Measurements from ENCODE around the gene MBNL1. TPM values are rescaled to one million over a fixed set of nuclear protein-coding genes. Genes with fewer than 3 reads are reported as not detected.

MBNL1 gene
- total and polyA plus RNA-seq, 3 experiments from 2014 or later = 303 to 391 (median 386) TPM

DNA sequence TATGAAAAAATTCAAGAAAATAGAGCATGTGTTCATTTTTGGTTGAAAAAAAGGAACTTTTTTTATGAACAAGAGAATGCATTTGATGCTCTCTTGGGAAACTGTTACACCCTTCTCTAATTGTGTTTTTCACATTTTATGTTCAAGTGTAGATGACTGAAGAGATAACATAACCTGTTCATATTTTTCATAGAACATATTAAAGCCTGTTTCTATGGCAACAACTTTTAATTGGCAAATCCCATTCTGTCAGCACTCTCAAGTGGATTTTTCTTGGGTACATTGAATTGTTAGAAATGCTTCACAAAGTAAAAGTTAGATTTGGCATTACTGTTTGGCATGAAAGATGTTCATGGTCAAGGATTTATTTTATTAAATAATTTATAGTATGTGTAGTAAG is 117.5 kb downstream of the MBNL1 start:
- Mint-ChIP-seq H3K27me3 (no peaks in the 10 kb centered on the region), H3K36me3 (peaks cover 3 to 42% (median 7%) of the 10 kb centered on the region in 3 donors), H3K4me3 (peak overlapping the region in 2 of 7 donors; percentile 1 to 27), H3K9me3 (no peaks in the 10 kb centered on the region), H3K27ac (peak overlapping the region in 4 of 8 donors; percentile 37 to 81 (median 55)), H3K4me1 (peaks cover 74 to 96% (median 93%) of the 10 kb centered on the region in 3 donors)
- no peak for DNase-seq
- CTCF ChIA-PET = no interaction called here
- no peaks in the 10 kb centered on the region for H3K27me3 ChIP-seq (ENCODE audit: insufficient read depth, low read length, poor library complexity, severe bottlenecking)
- no peak overlapping the region for H3K27ac ChIP-seq (ENCODE audit: low read depth, low read length)
- H3K9me3 ChIP-seq (ENCODE audit: low read length) = no peaks in the 10 kb centered on the region
- peaks cover 77% of the 10 kb centered on the region for H3K4me1 ChIP-seq (ENCODE audit: insufficient read depth, low read length)
- POLR2A ChIA-PET = no interaction called here
- no peak overlapping the region for H3K4me3 ChIP-seq (ENCODE audit: low read length)
- peaks cover 6% of the 10 kb centered on the region for H3K36me3 ChIP-seq (ENCODE audit: insufficient read depth, low read length)

DNA sequence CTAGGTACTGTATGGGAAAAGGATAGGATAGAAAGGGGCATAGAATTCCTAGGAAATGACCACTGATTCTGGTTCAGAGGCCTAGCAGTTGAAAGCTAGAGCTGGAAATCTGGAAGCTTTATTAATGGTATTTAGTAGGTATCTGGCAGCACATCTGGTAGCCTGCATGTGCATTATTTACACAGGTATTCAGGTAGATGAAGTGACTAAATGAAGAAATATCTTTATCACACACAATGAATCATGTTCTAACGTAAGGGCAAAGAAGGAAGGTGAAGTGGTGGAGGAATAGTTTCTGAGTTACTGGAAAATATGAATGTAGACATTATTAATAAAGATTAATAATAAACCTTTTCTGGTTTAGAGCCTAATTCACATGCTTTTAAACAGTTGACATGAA is 119.9 kb downstream of the MBNL1 start:
- CTCF ChIA-PET = no interaction called here
- no peak overlapping the region for H3K4me3 ChIP-seq (ENCODE audit: low read length)
- no peaks in the 10 kb centered on the region for H3K27me3 ChIP-seq (ENCODE audit: insufficient read depth, low read length, poor library complexity, severe bottlenecking)
- POLR2A ChIA-PET = no interaction called here
- peaks cover 6% of the 10 kb centered on the region for H3K36me3 ChIP-seq (ENCODE audit: insufficient read depth, low read length)
- peaks cover 2 to 55% (median 3%) of the 10 kb centered on the region in 3 donors for H3K36me3 Mint-ChIP-seq
- no peaks in the 10 kb centered on the region for H3K9me3 Mint-ChIP-seq
- H3K4me1 Mint-ChIP-seq = peaks cover 74 to 97% (median 94%) of the 10 kb centered on the region in 3 donors
- peaks cover 70% of the 10 kb centered on the region for H3K4me1 ChIP-seq (ENCODE audit: insufficient read depth, low read length)
- no peak overlapping the region for H3K27ac ChIP-seq (ENCODE audit: low read depth, low read length)
- no peaks in the 10 kb centered on the region for H3K9me3 ChIP-seq (ENCODE audit: low read length)
- peak overlapping the region in 1 of 7 donors; percentile 20 for H3K4me3 Mint-ChIP-seq
- H3K27me3 Mint-ChIP-seq = no peaks in the 10 kb centered on the region
- no peak for DNase-seq
- peak overlapping the region in 6 of 8 donors; percentile 26 to 59 (median 54) for H3K27ac Mint-ChIP-seq

DNA sequence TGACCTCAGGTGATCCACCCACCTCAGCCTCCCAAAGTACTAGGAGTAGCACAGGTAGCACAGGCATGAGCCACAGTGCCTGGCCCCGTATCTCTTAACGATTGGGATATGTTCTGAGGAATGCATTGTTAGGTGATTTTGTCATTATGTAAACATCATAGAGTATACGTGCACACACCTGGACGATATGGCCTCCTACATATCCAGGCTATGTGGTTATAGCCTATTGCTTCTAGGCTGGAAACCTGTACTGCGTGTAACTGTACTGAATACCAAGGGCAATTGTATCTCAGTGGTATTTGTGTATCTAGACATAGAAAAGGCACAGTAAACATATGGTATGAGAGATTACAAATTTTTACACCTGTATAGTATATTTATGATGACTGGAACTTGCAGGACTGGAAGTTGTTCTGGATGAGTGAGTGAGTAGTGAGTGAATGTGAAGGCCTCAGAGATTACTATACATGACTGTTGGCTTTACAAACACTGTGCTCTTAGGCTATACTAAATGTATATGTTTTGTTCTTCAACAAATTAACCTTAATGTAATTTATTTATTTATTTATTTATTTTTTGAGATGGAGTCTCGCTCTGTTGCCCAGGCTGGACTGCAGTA is 120.7 kb downstream of the MBNL1 start:
- peaks cover 71 to 96% (median 93%) of the 10 kb centered on the region in 3 donors for H3K4me1 Mint-ChIP-seq
- H3K27ac Mint-ChIP-seq = peak overlapping the region in 6 of 8 donors; percentile 21 to 65 (median 39)
- no peaks in the 10 kb centered on the region for H3K9me3 Mint-ChIP-seq
- Histone ChIP-seq H3K36me3 (ENCODE audit: insufficient read depth, low read length) (peaks cover 9% of the 10 kb centered on the region), H3K9me3 (ENCODE audit: low read length) (no peaks in the 10 kb centered on the region), H3K4me1 (ENCODE audit: insufficient read depth, low read length) (peaks cover 62% of the 10 kb centered on the region), H3K27ac (ENCODE audit: low read depth, low read length) (no peak overlapping the region), H3K4me3 (ENCODE audit: low read length) (no peak overlapping the region), H3K27me3 (ENCODE audit: insufficient read depth, low read length, poor library complexity, severe bottlenecking) (no peaks in the 10 kb centered on the region)
- ChIA-PET POLR2A (no interaction called here), CTCF (no interaction called here)
- DNase-seq = no peak
- H3K36me3 Mint-ChIP-seq = peaks cover 3 to 60% (median 6%) of the 10 kb centered on the region in 3 donors
- no peak overlapping the region for H3K4me3 Mint-ChIP-seq
- H3K27me3 Mint-ChIP-seq = no peaks in the 10 kb centered on the region

- no peaks in the 10 kb centered on the region for H3K27me3 Mint-ChIP-seq
- peak overlapping the region in 1 of 7 donors; percentile 10 for H3K4me3 Mint-ChIP-seq
- Histone ChIP-seq H3K4me3 (ENCODE audit: low read length) (no peak overlapping the region), H3K4me1 (ENCODE audit: insufficient read depth, low read length) (peaks cover 49% of the 10 kb centered on the region), H3K27ac (ENCODE audit: low read depth, low read length) (no peak overlapping the region), H3K9me3 (ENCODE audit: low read length) (no peaks in the 10 kb centered on the region), H3K27me3 (ENCODE audit: insufficient read depth, low read length, poor library complexity, severe bottlenecking) (no peaks in the 10 kb centered on the region), H3K36me3 (ENCODE audit: insufficient read depth, low read length) (peaks cover 16% of the 10 kb centered on the region)
- H3K4me1 Mint-ChIP-seq = peaks cover 72 to 93% (median 90%) of the 10 kb centered on the region in 3 donors
- ChIA-PET CTCF (interaction anchor here (1.2 kb wide), 1 partner anchor 8 kb away, joined by 3 read pairs; no protein-coding TSS in a partner anchor), POLR2A (interaction anchor here (0.6 to 1.0 kb wide), 3 partner anchors 9 to 168 kb away, joined by 3 read pairs; no protein-coding TSS in a partner anchor)
- peak in 1 of 5 donors; percentile 26 for DNase-seq
- H3K36me3 Mint-ChIP-seq = peaks cover 3 to 67% (median 7%) of the 10 kb centered on the region in 3 donors
- peak overlapping the region in 6 of 8 donors; percentile 29 to 88 (median 58) for H3K27ac Mint-ChIP-seq
- H3K9me3 Mint-ChIP-seq = no peaks in the 10 kb centered on the region
Measured at GRCh38 chr3:152390647-152391046, 121.9 kb downstream of the MBNL1 start.

GRCh38 chr3:152391671-152392070 is 122.9 kb downstream of the MBNL1 start:
- no peaks in the 10 kb centered on the region for H3K9me3 ChIP-seq (ENCODE audit: low read length)
- POLR2A ChIA-PET = no interaction called here
- no peaks in the 10 kb centered on the region for H3K27me3 ChIP-seq (ENCODE audit: insufficient read depth, low read length, poor library complexity, severe bottlenecking)
- H3K4me3 Mint-ChIP-seq = no peak overlapping the region
- H3K27me3 Mint-ChIP-seq = no peaks in the 10 kb centered on the region
- peaks cover 8 to 73% (median 9%) of the 10 kb centered on the region in 3 donors for H3K36me3 Mint-ChIP-seq
- H3K4me1 Mint-ChIP-seq = peaks cover 68 to 91% (median 88%) of the 10 kb centered on the region in 3 donors
- H3K9me3 Mint-ChIP-seq = no peaks in the 10 kb centered on the region
- H3K27ac ChIP-seq (ENCODE audit: low read depth, low read length) = no peak overlapping the region
- CTCF ChIA-PET = no interaction called here
- no peak for DNase-seq
- peaks cover 41% of the 10 kb centered on the region for H3K4me1 ChIP-seq (ENCODE audit: insufficient read depth, low read length)
- H3K36me3 ChIP-seq (ENCODE audit: insufficient read depth, low read length) = peaks cover 20% of the 10 kb centered on the region
- H3K4me3 ChIP-seq (ENCODE audit: low read length) = no peak overlapping the region
- peak overlapping the region in 7 of 8 donors; percentile 36 to 79 (median 50) for H3K27ac Mint-ChIP-seq

DNA sequence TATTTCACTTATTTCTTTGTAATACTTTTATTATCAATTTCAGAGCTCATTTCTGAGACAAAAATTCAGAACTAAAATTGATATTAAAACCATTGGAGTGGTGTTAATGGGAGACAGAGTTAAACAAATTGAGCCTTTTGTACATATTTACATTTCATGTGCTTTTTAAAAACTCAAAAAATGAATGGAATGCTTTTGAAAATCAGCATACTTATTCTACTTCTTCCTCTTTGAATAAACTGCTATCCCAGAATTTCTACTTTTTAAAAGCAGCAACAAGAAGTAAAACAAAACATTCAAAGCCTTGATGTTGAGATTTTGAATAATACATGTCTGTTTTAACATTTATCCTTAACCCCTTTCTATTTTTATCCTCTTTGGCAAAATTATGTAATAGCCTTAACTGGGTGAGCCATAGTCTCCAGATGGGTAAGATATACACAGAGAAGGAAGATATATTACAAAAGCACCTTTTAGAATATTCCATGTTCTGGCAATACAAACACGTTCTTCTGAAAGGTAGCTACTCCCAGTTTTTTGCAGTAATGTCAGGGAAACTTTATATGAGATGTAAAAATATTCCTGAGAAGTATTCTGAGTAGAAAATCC is 123.6 kb downstream of the MBNL1 start:
- Mint-ChIP-seq H3K9me3 (peaks cover 0 to 2% (median 0%) of the 10 kb centered on the region in 5 donors), H3K27ac (peak overlapping the region in 6 of 8 donors; percentile 36 to 76 (median 59)), H3K36me3 (peaks cover 12 to 76% (median 14%) of the 10 kb centered on the region in 3 donors), H3K27me3 (no peaks in the 10 kb centered on the region), H3K4me1 (peaks cover 66 to 88% (median 87%) of the 10 kb centered on the region in 3 donors), H3K4me3 (peak overlapping the region in 1 of 7 donors; percentile 8)
- H3K4me3 ChIP-seq (ENCODE audit: low read length) = no peak overlapping the region
- H3K9me3 ChIP-seq (ENCODE audit: low read length) = no peaks in the 10 kb centered on the region
- H3K36me3 ChIP-seq (ENCODE audit: insufficient read depth, low read length) = peaks cover 24% of the 10 kb centered on the region
- POLR2A ChIA-PET = no interaction called here
- H3K27ac ChIP-seq (ENCODE audit: low read depth, low read length) = no peak overlapping the region
- CTCF ChIA-PET = interaction anchor here (1.7 kb wide), 1 partner anchor 20 kb away, joined by 4 read pairs; no protein-coding TSS in a partner anchor
- H3K4me1 ChIP-seq (ENCODE audit: insufficient read depth, low read length) = peaks cover 38% of the 10 kb centered on the region
- no peak for DNase-seq
- no peaks in the 10 kb centered on the region for H3K27me3 ChIP-seq (ENCODE audit: insufficient read depth, low read length, poor library complexity, severe bottlenecking)

DNA sequence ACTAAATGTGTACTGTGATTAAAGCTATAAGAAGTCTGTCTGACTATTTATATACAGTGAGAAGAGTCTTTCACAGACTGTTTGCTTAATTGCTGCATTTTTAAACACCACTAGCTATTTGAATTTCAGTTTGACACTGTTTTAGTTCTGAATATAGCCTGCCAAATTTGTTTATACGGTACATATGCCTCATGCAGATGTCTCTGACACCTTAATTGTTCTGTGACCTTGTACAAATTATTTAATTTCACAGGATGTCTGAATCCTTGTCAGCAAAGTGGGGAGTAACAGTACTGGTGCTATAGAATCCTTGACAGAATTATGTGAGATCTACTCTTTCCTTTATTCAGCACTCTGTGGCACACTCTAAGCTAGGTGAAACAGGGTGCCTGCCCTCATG is 125.5 kb downstream of the MBNL1 start:
- Mint-ChIP-seq H3K36me3 (peaks cover 14 to 72% (median 18%) of the 10 kb centered on the region in 3 donors), H3K27ac (peak overlapping the region in 6 of 8 donors; percentile 26 to 66 (median 58)), H3K4me1 (peaks cover 66 to 89% (median 84%) of the 10 kb centered on the region in 3 donors), H3K27me3 (no peaks in the 10 kb centered on the region), H3K4me3 (peak overlapping the region in 1 of 7 donors; percentile 3), H3K9me3 (peaks cover 0 to 2% (median 0%) of the 10 kb centered on the region in 5 donors)
- Histone ChIP-seq H3K36me3 (ENCODE audit: insufficient read depth, low read length) (peaks cover 28% of the 10 kb centered on the region), H3K27me3 (ENCODE audit: insufficient read depth, low read length, poor library complexity, severe bottlenecking) (no peaks in the 10 kb centered on the region), H3K27ac (ENCODE audit: low read depth, low read length) (no peak overlapping the region), H3K4me1 (ENCODE audit: insufficient read depth, low read length) (peaks cover 44% of the 10 kb centered on the region), H3K4me3 (ENCODE audit: low read length) (no peak overlapping the region), H3K9me3 (ENCODE audit: low read length) (no peaks in the 10 kb centered on the region)
- no peak for DNase-seq
- POLR2A ChIA-PET = no interaction called here
- CTCF ChIA-PET = interaction anchor here (1.0 kb wide), 1 partner anchor 121 kb away, joined by 3 read pairs; no protein-coding TSS in a partner anchor

- H3K9me3 Mint-ChIP-seq = peaks cover 0 to 2% (median 0%) of the 10 kb centered on the region in 5 donors
- peak overlapping the region in 4 of 8 donors; percentile 35 to 56 (median 50) for H3K27ac Mint-ChIP-seq
- H3K27me3 Mint-ChIP-seq = no peaks in the 10 kb centered on the region
- no peak overlapping the region for H3K4me3 Mint-ChIP-seq
- Histone ChIP-seq H3K4me3 (ENCODE audit: low read length) (no peak overlapping the region), H3K27me3 (ENCODE audit: insufficient read depth, low read length, poor library complexity, severe bottlenecking) (no peaks in the 10 kb centered on the region), H3K9me3 (ENCODE audit: low read length) (no peaks in the 10 kb centered on the region), H3K4me1 (ENCODE audit: insufficient read depth, low read length) (peaks cover 50% of the 10 kb centered on the region), H3K27ac (ENCODE audit: low read depth, low read length) (no peak overlapping the region), H3K36me3 (ENCODE audit: insufficient read depth, low read length) (peaks cover 24% of the 10 kb centered on the region)
- H3K4me1 Mint-ChIP-seq = peaks cover 68 to 90% (median 88%) of the 10 kb centered on the region in 3 donors
- POLR2A ChIA-PET = no interaction called here
- H3K36me3 Mint-ChIP-seq = peaks cover 14 to 68% (median 19%) of the 10 kb centered on the region in 3 donors
- CTCF ChIA-PET = interaction anchor here (1.7 kb wide), 1 partner anchor 10 kb away, joined by 5 read pairs; no protein-coding TSS in a partner anchor
- no peak for DNase-seq
Measured at GRCh38 chr3:152395764-152396163, 127.0 kb downstream of the MBNL1 start.

Measured in CD8-positive, alpha-beta memory T cell (primary cell).